ENCODE measurements around the gene INPP4B.

DNA sequence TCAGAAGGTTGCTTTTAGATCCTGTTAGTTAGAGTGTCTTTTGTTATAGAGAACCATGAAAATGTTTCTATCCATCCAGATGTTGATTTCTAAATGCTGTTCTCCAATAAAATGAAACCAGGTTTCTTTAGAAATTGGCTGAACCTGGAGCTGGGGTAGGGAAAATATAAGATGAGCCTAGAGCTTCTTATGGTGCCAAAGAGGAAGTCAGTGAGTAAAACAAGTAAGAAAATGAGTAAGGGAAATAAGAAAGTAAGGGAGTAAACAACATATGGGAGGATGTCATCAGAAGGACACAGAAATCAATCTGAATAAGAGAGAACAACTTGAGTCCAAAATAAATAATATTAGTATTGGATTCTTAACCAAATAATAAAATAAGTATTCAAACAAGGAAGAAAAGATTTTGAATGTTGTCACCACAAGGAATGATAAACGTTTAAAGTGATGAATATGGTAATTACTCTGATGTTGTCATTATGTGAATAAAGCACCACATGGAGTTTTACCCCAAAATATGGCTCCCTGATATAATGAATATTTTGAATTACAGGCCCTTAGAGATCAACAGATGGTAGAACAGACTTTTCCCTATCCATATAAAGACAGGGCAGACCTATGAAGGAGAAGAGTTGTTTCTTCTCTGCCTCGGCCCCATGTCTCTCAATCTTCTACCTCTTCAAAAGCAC is 703.6 kb downstream of the INPP4B start:
- TF ChIP-seq, protein P1, sequence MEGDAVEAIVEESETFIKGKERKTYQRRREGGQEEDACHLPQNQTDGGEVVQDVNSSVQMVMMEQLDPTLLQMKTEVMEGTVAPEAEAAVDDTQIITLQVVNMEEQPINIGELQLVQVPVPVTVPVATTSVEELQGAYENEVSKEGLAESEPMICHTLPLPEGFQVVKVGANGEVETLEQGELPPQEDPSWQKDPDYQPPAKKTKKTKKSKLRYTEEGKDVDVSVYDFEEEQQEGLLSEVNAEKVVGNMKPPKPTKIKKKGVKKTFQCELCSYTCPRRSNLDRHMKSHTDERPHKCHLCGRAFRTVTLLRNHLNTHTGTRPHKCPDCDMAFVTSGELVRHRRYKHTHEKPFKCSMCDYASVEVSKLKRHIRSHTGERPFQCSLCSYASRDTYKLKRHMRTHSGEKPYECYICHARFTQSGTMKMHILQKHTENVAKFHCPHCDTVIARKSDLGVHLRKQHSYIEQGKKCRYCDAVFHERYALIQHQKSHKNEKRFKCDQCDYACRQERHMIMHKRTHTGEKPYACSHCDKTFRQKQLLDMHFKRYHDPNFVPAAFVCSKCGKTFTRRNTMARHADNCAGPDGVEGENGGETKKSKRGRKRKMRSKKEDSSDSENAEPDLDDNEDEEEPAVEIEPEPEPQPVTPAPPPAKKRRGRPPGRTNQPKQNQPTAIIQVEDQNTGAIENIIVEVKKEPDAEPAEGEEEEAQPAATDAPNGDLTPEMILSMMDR (conservative IDR thresholded peaks at IDR 0.05; ENCODE audit: low read depth, low read length) = no peak
- no peak for TF ChIP-seq FOS (IDR thresholded peaks at IDR 0.05; ENCODE audit: low read depth, low read length)
